Gastroesophageal sphincter (tissue), 4 donors: ENCODE measurements around the gene PCDHGA4. TPM values are rescaled to one million over a fixed set of nuclear protein-coding genes. Genes with fewer than 3 reads are reported as not detected.
A peak's percentile ranks its signal among the peaks of the same experiment; 100 is the strongest.

Experiments
- ATAC-seq: fragments of 150-250 bp; one replicate; pipeline ENCODE4 v1.9.1; 2016; ENCODE audit warnings: mild to moderate bottlenecking, moderate library complexity
- H3K27ac ChIP-seq, 4 donors: fragments of 200-600 bp; sonication (generic) in 3 of 4; 1 replicate in 3 of 4; 2 replicates in 1 of 4; pipeline ENCODE4 v1.5.1; 2016 to 2019
- H3K27me3 ChIP-seq: fragments of 200-600 bp; sonication (generic); one replicate; pipeline ENCODE4 v1.5.1; 2019
- H3K36me3 ChIP-seq, 2 donors: fragments of 200-600 bp; sonication (generic); one replicate each; pipeline ENCODE4 v1.5.1; 2019; ENCODE audit warnings: control low read depth in 1 of 2
- H3K4me1 ChIP-seq, 3 donors: fragments of 200-600 bp; sonication (generic); 1 replicate in 2 of 3; 2 replicates in 1 of 3; pipeline ENCODE4 v1.5.1; 2016 to 2019; ENCODE audit warnings: control low read depth in 2 of 3
- H3K4me3 ChIP-seq, 2 donors: fragments of 200-600 bp; sonication (generic); one replicate each; pipeline ENCODE4 v1.5.1; 2019; ENCODE audit warnings: mild to moderate bottlenecking in 1 of 2, moderate library complexity in 1 of 2
- H3K9me3 ChIP-seq, 3 donors: fragments of 200-600 bp; sonication (generic); one replicate each; pipeline ENCODE4 v1.5.1; 2017 to 2019; ENCODE audit warnings: control low read depth in 2 of 3
- EP300 ChIP-seq: sonication (generic); formaldehyde crosslinking; IDR thresholded peaks from one replicate; pipeline ENCODE4 v1.6.1; 2017; ENCODE audit warnings: antibody characterized with exemption, mild to moderate bottlenecking
- POLR2A ChIP-seq, 2 donors: fragments of 450-650 bp; IDR thresholded peaks; one replicate each; pipeline ENCODE4 v1.6.1; 2017; ENCODE audit warnings: antibody characterized with exemption in 2 of 2, mild to moderate bottlenecking in 2 of 2, moderate library complexity in 1 of 2
- POLR2AphosphoS5 ChIP-seq: sonication (generic); formaldehyde crosslinking; IDR thresholded peaks from one replicate; pipeline ENCODE4 v1.6.1; 2017; ENCODE audit warnings: antibody characterized with exemption
- WGBS, 2 donors: methylation state at CpG; one replicate each; pipeline ENCODE4 v1.1.5; 2018; ENCODE audit warnings: low coverage in 1 of 2; 5-methylcytosine and 5-hydroxymethylcytosine counted together
- total RNA-seq, 4 donors: library from RNA; depleted of rRNA; stranded (reverse); fragments of >200 nt; gene quantifications; one replicate each; pipeline ENCODE4 v1.1.0, GENCODE V29; 2016
- TF ChIP-seq, protein P1 (sequence below), 4 experiments: fragments of 200-600 bp in 2 of 4; fragments of 450-650 bp in 2 of 4; sonication (generic) in 1 of 4; IDR thresholded peaks; one replicate each; pipeline ENCODE4 v1.5.1; 2017 to 2019; ENCODE audit warnings: antibody characterized with exemption in 4 of 4, mild to moderate bottlenecking in 2 of 4, moderate library complexity in 2 of 4

The PCDHGA4 gene
- total RNA-seq, 4 donors from 2014 or later = 2.4 to 12.0 (median 6.3) TPM

DNA sequence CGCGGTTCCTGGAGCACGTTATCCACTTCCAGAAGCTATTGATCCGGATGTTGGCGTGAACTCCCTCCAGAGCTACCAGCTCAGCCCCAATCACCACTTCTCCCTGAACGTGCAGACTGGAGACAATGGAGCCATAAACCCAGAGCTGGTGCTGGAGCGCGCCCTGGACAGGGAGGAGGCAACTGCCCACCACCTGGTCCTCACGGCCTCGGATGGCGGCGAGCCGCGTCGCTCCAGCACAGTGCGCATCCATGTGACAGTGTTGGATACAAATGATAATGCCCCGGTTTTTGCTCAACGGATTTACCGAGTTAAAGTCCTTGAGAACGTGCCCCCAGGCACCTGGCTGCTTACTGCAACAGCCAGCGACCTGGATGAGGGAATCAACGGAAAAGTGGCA, 48.6 kb downstream of the PCDHGA4 start:
- Histone ChIP-seq H3K27ac (no peak overlapping the region), H3K4me1 (peaks cover 0 to 4% (median 0%) of the 10 kb centered on the region in 3 donors), H3K36me3 (peaks cover 0 to 22% of the 10 kb centered on the region in 2 donors), H3K4me3 (peak overlapping the region in 1 of 2 donors; percentile 34), H3K9me3 (peaks cover 3 to 98% (median 15%) of the 10 kb centered on the region in 3 donors), H3K27me3 (peaks cover 8% of the 10 kb centered on the region)
- no peak for ATAC-seq
- 21 to 25% methylated on average over 5 to 22 of the region's 22 CpGs for WGBS, 2 donors
- TF ChIP-seq, protein P1, sequence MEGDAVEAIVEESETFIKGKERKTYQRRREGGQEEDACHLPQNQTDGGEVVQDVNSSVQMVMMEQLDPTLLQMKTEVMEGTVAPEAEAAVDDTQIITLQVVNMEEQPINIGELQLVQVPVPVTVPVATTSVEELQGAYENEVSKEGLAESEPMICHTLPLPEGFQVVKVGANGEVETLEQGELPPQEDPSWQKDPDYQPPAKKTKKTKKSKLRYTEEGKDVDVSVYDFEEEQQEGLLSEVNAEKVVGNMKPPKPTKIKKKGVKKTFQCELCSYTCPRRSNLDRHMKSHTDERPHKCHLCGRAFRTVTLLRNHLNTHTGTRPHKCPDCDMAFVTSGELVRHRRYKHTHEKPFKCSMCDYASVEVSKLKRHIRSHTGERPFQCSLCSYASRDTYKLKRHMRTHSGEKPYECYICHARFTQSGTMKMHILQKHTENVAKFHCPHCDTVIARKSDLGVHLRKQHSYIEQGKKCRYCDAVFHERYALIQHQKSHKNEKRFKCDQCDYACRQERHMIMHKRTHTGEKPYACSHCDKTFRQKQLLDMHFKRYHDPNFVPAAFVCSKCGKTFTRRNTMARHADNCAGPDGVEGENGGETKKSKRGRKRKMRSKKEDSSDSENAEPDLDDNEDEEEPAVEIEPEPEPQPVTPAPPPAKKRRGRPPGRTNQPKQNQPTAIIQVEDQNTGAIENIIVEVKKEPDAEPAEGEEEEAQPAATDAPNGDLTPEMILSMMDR (IDR thresholded peaks at IDR 0.05) = no peak
- TF ChIP-seq POLR2A (IDR thresholded peaks at IDR 0.05) (no peak), POLR2AphosphoS5 (no peak), EP300 (no peak)

Other genes with a start within 250 kb of the PCDHGA4 start
- gene PCDHB4, start 233.2 kb upstream of the PCDHGA4 start, total RNA-seq = 1 to 10 TPM; 2.8 to 5.6 (median 4.8) TPM
- gene PCDHB5, start 219.8 kb upstream of the PCDHGA4 start, total RNA-seq = 1 to 10 TPM; 3.2 to 8.6 (median 5.8) TPM
- 1 to 10 TPM; 1.0 to 2.0 (median 1.5) TPM for gene PCDHB6, start 205.0 kb upstream of the PCDHGA4 start, total RNA-seq
- 1 to 10 TPM; 1.7 to 3.0 (median 2.4) TPM for gene PCDHB7, start 182.4 kb upstream of the PCDHGA4 start, total RNA-seq
- 1 to 10 TPM in 3 of 4 donors, under 1 TPM in 1; 0.27 to 1.5 (median 1.2) TPM for gene PCDHB8, start 177.2 kb upstream of the PCDHGA4 start, total RNA-seq
- gene PCDHB16, start 172.6 kb upstream of the PCDHGA4 start, total RNA-seq = 1 to 10 TPM; 4.4 to 5.2 (median 4.8) TPM
- 10 to 100 TPM in 1 of 4 donors, 1 to 10 TPM in 3; 1.9 to 10.9 (median 3.0) TPM for gene PCDHB9, start 167.9 kb upstream of the PCDHGA4 start, total RNA-seq
- 1 to 10 TPM; 3.0 to 6.4 (median 4.1) TPM for gene PCDHB10, start 162.7 kb upstream of the PCDHGA4 start, total RNA-seq
- gene PCDHB11, start 155.4 kb upstream of the PCDHGA4 start, total RNA-seq = 1 to 10 TPM in 3 of 4 donors, under 1 TPM in 1; 0.99 to 5.4 (median 3.0) TPM
- 1 to 10 TPM in 3 of 4 donors, under 1 TPM in 1; 0.67 to 5.1 (median 3.4) TPM for gene PCDHB12, start 146.3 kb upstream of the PCDHGA4 start, total RNA-seq
- gene PCDHB13, start 141.1 kb upstream of the PCDHGA4 start, total RNA-seq = 10 to 100 TPM in 1 of 4 donors, 1 to 10 TPM in 3; 2.7 to 11.7 (median 6.1) TPM
- 10 to 100 TPM in 1 of 4 donors, 1 to 10 TPM in 3; 5.4 to 12.8 (median 7.8) TPM for gene PCDHB14, start 131.7 kb upstream of the PCDHGA4 start, total RNA-seq
- gene PCDHB15, start 109.6 kb upstream of the PCDHGA4 start, total RNA-seq = 1 to 10 TPM; 3.2 to 6.6 (median 4.1) TPM
- 1 to 10 TPM in 2 of 4 donors, not detected in 2; 1.2 to 3.1 TPM for gene SLC25A2, start 51.0 kb upstream of the PCDHGA4 start, total RNA-seq
- 10 to 100 TPM; 58.7 to 75.9 (median 61.4) TPM for gene TAF7, start 34.2 kb upstream of the PCDHGA4 start, total RNA-seq
- 1 to 10 TPM in 2 of 4 donors, under 1 TPM in 2; 0.67 to 1.3 (median 1.1) TPM for gene PCDHGA1, start 24.5 kb upstream of the PCDHGA4 start, total RNA-seq
- gene PCDHGA2, start 16.3 kb upstream of the PCDHGA4 start, total RNA-seq = 1 to 10 TPM; 3.2 to 5.6 (median 4.4) TPM
- gene PCDHGA3, start 11.2 kb upstream of the PCDHGA4 start, total RNA-seq = 1 to 10 TPM; 1.3 to 5.7 (median 2.8) TPM
- gene PCDHGB1, start 4.9 kb upstream of the PCDHGA4 start, total RNA-seq = 1 to 10 TPM; 2.0 to 9.5 (median 4.2) TPM
- 10 to 100 TPM in 1 of 4 donors, 1 to 10 TPM in 3; 2.7 to 15.6 (median 4.1) TPM for gene PCDHGB2, start 5.0 kb downstream of the PCDHGA4 start, total RNA-seq
- gene PCDHGA5, start 9.1 kb downstream of the PCDHGA4 start, total RNA-seq = 10 to 100 TPM in 1 of 4 donors, 1 to 10 TPM in 3; 2.6 to 12.5 (median 4.8) TPM
- gene PCDHGB3, start 15.2 kb downstream of the PCDHGA4 start, total RNA-seq = 1 to 10 TPM; 1.5 to 10.0 (median 4.7) TPM
- gene PCDHGA6, start 18.9 kb downstream of the PCDHGA4 start, total RNA-seq = 10 to 100 TPM in 1 of 4 donors, 1 to 10 TPM in 3; 2.0 to 11.1 (median 5.7) TPM
- gene PCDHGA7, start 27.7 kb downstream of the PCDHGA4 start, total RNA-seq = 10 to 100 TPM in 1 of 4 donors, 1 to 10 TPM in 3; 2.7 to 14.3 (median 7.6) TPM
- 10 to 100 TPM in 1 of 4 donors, 1 to 10 TPM in 3; 3.1 to 14.8 (median 6.0) TPM for gene PCDHGB4, start 32.7 kb downstream of the PCDHGA4 start, total RNA-seq
- gene PCDHGA8, start 37.6 kb downstream of the PCDHGA4 start, total RNA-seq = 1 to 10 TPM; 3.0 to 6.8 (median 3.6) TPM
- 10 to 100 TPM in 2 of 4 donors, 1 to 10 TPM in 2; 4.0 to 12.9 (median 9.8) TPM for gene PCDHGB5, start 42.9 kb downstream of the PCDHGA4 start, total RNA-seq
- 1 to 10 TPM; 3.3 to 8.6 (median 5.9) TPM for gene PCDHGA9, start 47.8 kb downstream of the PCDHGA4 start, total RNA-seq
- 10 to 100 TPM in 1 of 4 donors, 1 to 10 TPM in 3; 5.7 to 11.7 (median 6.5) TPM for gene PCDHGB6, start 53.0 kb downstream of the PCDHGA4 start, total RNA-seq
- 1 to 10 TPM; 2.9 to 8.2 (median 4.7) TPM for gene PCDHGA10, start 58.0 kb downstream of the PCDHGA4 start, total RNA-seq
- 10 to 100 TPM; 12.3 to 19.3 (median 15.3) TPM for gene PCDHGB7, start 62.7 kb downstream of the PCDHGA4 start, total RNA-seq
- gene PCDHGA11, start 66.0 kb downstream of the PCDHGA4 start, total RNA-seq = 10 to 100 TPM in 1 of 4 donors, 1 to 10 TPM in 3; 1.9 to 12.3 (median 3.9) TPM
- 10 to 100 TPM in 1 of 4 donors, 1 to 10 TPM in 3; 5.3 to 15.4 (median 9.8) TPM for gene PCDHGA12, start 75.5 kb downstream of the PCDHGA4 start, total RNA-seq
- gene PCDHGC3, start 120.9 kb downstream of the PCDHGA4 start, total RNA-seq = 10 to 100 TPM; 52.6 to 95.6 (median 63.2) TPM
- 10 to 100 TPM in 1 of 4 donors, 1 to 10 TPM in 2, under 1 TPM in 1; 0.10 to 12.9 (median 2.4) TPM for gene PCDHGC4, start 130.0 kb downstream of the PCDHGA4 start, total RNA-seq
- gene PCDHGC5, start 134.1 kb downstream of the PCDHGA4 start, total RNA-seq = 1 to 10 TPM in 3 of 4 donors, under 1 TPM in 1; 0.07 to 5.1 (median 1.8) TPM